NK-92 treated with Interleukin-12 subunit alpha and Interleukin-12 subunit beta, amount 100 ng/mL, for 24 hours (cell line): Measurements from ENCODE around the gene APOM.

Source experiments
- DNase-seq: peaks from one replicate; lab custom pipeline; 2025; lab: John Stamatoyannopoulos, UW

Gene APOM

DNA sequence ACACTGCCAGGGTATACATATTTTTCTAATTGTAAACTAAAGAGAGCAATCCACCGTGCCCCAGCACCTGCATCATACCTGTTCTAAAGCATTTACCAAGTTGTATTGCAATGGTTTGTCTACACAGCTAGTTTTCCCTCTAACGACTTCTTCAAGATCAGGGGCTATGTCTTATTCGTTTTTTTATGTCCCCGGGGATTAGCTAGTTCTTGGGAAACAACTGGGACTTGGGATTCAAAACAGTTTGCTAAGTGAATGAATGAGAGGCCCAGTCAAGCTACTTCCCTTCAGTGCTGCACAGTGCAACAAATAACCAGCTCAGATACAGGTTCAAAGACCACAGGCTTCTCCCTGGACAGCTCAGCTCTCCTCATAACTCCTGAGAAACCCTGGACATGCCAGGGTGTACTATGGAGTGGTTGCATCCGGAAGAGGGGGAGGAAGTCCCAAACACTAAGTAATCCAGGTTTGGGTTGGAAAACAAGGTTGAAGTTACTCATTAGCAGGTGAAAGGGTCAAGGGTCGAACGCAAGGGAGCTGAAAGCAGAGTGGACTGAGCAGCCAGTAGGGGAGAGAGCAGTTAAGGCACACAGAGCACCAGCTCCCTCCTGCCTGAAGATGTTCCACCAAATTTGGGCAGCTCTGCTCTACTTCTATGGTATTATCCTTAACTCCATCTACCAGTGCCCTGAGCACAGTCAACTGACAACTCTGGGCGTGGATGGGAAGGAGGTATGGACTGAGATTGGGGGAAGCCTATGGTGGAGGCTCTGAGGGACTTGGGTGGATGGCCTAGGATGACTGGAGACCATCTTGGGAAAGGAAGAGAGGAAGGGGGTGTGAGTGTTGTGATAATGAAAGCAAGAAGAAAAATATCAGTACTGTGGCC lies at the start of gene APOM:
TSS of gene APOM (plus strand) at position 546 of the 889 bp plus-strand sequence. CDS start at position 619, 73 bp downstream.
- DNase-seq, result no peak

DNA sequence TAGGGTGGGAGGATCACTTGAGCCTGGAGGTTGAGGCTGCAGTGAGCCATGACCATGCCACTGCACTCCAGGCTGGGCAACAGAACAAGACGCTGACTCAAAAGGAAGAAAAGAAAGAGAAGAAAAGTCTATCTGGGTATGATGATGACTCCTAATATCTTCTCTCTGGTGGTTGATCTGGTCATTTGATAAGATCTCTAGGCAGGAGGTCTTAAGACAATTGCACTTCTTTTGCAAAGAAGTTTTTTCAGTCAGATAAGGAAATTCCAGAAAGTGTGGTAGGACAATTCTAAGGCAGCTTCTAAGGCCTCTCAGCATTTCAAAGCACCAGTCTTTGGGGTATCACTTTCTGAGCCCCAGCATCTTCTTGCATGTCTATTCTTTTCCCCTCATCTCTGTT lies 48.4 kb upstream of the APOM start:
- DNase-seq, result no peak

DNA sequence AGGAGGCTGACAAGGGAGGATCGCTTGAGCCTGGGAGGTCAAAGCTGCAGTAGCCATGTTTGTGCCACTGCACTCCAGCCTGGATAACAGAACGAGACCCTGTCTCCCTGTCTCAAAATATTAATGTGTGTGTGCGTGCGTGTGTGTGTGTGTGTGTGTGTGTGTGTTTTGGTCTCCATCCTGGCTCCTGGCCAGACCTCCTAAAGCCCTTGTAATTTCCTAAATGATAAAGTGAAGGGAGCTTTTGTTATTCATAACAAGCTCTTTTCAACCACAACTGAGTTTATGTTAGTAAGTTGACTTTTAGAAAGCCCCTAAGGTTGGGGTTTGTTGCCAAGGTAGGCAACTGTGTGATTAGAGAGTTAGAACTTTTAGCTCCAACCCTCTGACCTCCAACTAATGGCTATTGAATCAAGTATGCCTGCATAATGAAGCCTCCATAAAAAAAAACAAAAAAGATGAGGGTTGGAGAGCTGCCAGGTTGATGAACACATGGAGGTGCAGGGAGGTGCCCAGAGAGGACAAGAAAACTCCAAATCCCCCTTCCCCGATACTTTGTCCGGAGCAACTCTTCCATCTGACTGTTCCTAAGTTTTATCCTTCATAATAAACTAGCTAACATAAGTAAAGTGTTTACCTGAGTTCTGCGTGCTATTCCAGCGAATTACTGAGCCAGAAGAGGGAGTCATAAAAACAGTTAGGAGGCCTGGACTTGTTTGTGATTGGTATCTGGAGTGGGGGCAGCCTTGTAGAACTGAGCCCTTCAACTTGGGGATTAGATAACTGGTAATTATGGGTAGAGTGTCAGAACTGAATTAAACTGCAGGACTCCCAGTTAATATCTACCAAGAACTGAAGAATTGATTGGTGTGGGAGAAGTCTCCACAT lies 45.9 kb upstream of the APOM start:
- no peak for DNase-seq

DNA sequence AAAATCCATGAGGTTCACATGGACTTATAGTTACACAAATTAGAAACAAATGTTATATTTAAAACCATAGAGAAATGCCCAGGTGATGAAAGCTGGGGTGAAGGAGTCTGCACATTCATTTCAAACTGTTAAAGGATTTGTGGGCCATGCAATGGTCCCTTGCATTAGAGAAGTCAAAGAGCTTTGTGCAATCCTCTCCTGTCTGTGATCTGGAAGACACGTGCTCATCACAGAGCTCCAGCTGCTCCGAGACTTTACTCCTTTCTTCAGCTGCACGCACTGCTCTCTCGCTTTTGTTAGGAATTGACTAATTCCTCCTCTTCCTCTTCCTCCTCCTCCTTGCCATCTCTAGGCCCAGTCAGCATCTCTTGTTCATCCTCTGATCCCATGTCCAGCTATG lies 44.7 kb upstream of the APOM start:
- DNase-seq, result no peak

DNA sequence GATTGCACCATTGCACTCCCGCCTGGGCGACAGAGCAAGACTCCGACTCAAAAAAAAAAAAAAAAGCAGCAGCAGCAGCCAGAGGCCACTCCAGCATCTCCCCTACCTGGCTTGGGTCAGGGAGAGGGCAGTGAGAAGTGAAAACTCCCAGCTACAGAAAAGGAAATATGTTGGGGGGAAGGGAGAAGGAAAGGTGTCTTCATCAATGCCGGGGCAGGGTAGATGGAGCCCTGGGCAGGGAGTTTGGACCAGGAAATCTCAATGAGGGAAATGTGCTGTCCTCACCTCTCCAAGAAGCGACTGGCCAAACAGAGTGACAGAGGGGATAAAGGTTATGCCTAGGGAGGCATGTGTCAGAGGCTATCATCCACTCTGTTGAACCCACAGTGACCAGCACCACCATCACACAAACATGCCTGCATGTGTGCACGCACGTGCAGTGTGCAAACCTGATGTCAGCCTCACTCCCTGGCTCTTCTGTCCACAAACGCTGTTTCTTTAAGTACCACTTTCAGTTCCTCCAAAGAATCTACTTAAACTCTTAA lies 41.5 kb upstream of the APOM start:
- no peak for DNase-seq

DNA sequence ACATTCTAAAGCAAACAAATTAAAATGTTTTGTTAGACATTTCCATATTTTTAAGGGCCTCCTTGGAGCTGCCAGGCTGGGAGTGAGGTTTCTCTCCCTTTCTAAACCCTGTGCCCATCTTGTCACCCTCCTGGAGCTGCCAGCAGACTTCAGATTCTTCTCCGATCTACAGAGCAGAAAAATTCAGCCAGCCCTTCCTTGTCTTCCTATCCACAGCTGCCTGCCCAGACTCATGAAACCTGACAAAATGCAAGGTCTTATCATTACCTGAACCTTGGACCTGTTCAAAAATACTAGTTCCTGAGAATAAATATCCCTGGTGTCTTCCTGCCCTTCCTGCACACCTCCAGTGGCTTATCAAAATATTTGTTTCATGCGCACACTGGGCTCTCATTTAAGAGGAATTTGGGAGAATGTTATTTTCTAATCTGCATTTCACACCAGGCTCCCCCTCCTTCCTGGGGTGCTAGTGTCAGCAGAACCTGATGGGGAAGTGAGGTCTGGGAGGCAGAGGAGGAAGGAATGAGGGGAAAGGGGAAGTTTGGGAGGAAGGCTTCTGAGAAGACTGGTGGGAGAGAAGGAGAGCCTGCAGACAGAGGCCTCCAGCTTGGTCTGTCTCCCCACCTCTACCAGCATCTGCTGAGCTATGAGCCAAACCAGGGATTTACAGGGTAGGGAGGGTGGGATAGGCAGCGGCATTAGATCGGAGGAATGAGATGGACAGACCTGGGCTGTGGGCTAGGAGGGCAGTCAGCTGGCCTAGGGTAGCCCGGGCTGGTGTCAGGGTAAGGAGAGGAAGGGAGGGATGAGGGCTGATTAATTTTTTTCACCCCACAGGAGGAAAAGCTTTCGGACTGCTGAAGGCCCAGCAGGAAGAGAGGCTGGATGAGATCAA lies 40.8 kb upstream of the APOM start, which contains the start of gene AIF1:
TSS of gene AIF1 (plus strand) at position 551 of the 895 bp plus-strand sequence. CDS start at position 647, 96 bp downstream.
- no peak for DNase-seq

DNA sequence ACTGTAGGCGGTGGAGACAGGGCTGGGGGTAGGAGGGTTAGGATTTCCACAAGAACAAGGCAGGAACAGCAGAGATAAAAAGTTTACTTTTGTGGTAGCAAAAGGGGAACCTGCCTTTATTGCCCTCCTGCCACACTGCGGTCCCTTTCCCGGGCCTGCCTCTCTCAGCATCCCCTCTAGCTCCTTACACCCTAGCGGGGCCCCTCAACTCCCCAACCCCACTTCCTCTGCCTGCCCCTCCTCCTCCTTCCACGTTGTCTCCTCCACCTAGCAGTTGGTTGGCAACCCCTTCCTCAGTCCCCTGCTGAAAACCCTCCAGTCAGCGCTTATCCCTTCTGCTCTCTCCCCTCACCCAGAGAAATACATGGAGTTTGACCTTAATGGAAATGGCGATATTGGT lies 39.9 kb upstream of the APOM start:
- DNase-seq, result no peak

DNA sequence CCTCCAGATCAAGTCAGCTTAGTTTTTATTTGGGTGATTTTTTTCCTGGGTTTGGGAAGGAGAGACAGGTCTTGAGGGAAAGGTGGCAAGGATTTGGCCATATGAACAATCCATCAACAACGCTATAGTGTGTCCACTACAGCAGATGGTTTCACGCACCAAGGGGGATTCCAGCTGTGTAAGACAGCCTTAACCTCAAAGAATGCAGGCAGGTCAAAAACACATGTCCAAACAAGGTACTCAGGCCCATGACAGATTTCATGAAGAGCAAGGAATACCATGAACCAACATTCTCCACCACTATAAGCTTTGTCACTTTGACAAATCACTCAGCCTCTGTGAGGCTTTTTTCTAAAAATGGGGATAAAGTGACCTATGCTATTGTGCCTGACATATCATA lies 38.7 kb upstream of the APOM start:
- DNase-seq, result no peak

DNA sequence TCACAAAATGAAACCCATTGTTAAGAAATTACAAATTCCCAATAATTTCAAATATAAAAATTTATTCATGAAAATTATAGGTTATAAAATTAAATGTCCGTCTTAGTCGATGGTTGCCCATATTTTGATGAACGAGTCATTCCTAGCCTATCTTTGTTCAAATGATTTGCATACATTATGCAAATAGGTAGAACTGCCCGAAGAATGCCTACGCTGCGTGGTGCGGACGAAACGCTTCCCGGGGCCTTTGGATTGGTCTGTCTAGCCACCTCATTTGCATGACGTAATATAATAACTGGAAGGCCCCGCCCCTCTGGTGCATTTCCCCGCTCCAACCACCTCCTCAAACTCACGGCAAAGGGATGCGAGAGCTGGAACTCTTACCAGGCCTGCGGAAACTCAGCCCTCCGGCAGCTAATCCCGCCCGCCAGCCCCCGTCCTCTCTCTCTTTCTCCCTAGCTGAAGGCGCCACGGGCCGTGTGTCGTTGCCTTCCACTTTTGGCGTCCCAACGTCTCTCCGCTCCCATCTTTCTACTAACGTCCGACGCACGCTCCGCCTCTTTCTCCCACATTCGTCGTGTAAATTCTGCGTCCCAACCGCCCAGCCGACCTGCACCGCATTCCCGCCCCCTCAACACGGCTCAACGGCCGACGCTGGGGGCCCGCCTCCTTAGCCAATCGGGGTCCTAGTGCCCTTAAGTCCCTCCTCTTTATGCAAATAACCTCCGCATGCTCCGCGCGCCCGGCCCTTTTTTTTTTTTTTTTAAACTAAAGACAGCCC lies 35.7 kb upstream of the APOM start:
- DNase-seq, result peak; percentile 100

DNA sequence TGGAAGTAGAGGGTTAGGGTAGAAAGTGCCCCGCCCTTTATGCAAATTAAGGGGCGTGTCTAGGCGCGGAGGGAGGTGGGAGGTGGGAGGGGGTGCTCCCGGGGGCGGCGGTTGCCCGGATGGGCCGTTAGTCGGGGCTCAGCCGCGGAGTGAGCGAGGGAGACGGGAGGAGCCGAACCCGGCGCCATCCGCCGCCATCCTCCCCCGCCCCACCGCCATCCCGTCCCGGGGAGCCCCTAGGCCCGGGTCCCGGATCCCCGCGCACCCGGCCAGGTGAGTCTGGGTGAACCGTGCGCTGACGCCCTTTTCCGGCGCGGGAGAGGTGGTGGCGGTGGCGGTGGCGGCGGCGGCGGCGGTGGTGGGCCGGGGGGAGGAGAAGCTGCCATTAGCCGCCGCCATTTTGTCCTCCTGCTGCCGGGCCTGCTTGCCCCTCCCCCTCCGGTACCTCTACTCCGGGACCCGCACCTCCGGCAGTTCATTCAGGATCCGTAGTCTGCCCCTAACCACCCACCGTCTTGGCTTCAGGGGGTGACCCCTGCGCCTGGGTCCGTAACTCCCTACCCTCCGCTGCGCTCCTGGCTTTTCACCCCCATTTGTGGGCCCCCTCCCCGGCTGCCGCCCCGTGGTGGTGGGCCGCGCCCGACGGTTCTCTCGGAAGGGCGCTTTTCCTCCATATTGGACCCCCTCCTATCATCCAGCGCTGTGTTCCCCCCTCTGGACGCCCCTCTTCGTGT lies 34.9 kb upstream of the APOM start, which contains the start of gene PRRC2A:
TSS of gene PRRC2A (plus strand) at position 130 of the 734 bp plus-strand sequence. CDS start 2,075 bp downstream, outside the sequence.
- DNase-seq, result peak; percentile 100

DNA sequence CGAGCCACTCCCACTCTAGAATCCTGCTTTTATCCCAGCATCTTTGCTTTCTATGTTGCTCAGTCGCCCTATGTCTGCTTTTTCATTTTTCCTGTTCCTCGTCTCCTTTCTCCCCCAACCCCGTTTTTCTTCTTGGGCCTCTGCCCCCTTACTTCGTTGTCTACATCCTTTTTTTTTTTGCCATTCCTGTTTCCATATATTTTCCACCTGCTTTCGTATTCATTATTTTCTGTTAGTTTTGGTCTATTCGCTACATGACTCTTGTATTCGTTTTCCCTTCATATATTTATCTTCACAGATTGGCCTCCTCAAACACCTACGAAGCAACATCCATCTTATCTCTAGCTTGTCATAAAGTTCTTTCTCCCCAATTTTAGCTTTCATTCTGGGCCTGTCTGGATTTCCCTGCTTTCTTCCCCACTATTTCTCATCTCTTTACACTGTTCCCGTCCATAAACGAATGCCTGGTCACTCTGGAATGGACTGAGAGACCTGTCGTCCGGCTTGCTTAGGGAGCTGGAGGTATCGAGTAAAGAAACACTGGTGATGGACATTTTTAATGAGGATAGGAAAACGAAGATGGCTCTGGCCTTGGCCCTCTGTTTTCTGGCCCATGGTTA lies 34.3 kb upstream of the APOM start:
- no peak for DNase-seq

DNA sequence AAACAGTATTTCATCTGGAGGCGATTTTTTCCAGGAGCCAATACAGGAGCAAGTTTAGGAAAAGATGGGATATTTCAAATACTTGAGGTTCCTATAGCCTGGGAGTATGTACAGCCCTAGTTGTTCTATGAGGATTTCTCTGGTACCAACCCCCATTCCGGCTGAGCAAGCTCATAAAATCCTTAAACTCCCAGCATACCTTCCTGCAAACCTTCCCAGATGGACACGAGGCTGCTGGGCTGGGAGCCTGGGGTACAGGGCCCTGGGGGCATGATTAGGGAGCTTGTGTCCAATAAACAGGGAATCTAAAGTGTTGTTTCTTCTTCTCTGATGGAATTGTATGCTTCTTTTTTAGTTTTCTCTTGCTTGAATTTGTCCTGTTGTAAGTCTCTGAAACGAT lies 33.7 kb upstream of the APOM start:
- no peak for DNase-seq

DNA sequence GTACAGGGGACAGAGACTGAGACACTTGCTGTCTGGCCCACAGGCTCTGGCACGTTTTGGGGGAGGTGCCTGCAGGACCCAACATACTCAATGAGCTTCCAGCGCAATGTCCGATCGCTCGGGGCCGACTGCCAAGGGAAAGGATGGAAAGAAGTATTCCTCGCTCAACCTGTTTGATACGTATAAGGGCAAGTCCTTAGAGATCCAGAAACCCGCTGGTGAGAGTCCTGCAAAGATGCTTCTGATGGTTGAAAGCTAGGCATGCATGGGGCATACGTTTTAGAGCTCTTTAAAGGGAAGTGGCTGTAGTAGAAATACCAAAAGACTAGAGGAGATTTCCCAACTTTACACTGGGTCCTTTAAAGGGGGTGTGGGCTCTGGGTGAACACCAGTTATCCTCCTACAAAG lies 33.0 kb upstream of the APOM start:
- DNase-seq, result no peak

DNA sequence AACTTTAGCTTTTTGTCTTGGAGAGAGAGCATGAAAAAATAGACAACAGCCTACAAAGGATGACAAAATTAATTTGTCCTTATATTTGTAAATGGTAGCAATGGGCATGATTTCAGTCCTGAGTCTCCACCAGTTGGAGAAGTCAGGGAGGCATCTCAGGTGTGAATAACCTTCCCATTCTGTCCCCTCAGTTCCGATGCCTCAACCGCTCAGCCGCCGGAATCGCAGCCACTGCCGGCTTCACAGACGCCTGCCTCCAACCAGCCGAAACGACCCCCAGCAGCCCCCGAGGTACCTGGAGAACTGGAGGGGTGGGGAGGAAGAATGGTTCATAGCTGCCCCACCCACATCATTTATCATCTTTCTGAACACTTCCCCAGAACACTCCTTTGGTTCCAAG lies 31.6 kb upstream of the APOM start:
- no peak for DNase-seq

DNA sequence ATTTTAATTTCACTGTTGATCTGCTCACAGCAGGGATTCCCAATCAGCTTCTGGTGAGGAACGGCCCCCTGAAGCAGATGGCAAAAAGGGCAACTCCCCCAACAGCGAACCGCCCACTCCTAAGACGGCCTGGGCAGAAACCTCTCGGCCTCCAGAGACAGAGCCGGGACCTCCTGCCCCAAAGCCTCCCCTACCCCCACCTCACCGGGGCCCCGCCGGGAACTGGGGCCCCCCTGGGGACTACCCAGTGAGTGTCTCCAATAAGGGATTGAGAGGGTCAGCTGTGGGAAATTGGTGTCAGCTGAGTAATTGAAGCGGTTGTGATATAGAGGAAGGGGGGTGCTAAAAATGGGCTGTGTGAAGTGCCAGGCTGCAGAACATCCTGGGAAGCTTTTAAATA lies 28.7 kb upstream of the APOM start:
- no peak for DNase-seq

DNA sequence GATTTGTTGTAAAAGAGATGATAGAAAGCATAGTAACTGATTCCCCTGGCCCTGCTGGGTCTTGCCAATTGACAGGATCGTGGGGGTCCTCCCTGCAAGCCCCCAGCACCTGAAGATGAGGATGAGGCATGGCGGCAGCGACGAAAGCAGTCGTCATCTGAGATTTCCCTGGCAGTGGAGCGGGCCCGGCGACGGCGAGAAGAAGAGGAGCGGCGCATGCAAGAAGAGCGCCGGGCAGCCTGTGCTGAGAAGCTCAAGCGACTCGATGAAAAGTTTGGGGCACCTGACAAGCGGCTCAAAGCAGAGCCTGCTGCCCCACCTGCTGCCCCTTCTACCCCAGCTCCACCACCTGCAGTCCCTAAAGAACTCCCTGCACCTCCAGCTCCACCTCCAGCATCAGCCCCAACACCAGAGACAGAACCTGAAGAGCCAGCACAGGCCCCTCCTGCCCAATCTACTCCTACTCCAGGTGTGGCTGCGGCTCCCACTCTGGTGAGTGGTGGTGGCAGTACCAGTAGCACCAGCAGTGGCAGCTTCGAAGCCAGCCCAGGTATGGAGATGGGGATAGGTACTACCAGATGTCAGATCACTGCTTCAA lies 27.9 kb upstream of the APOM start:
- no peak for DNase-seq

DNA sequence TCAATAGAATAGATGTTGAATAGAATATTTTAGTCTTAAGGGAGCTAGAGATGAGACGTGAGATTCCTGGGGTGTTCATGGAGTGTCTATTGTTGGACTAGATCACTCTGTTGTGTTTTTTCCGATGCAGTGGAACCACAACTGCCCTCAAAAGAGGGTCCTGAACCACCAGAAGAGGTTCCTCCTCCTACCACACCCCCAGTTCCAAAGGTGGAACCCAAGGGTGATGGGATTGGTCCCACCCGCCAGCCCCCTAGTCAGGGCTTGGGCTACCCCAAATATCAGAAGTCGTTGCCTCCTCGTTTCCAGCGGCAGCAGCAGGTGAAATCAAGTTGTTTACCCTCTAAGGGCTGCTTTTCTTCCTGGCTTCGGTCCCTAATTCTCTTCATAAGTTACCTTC lies 26.7 kb upstream of the APOM start:
- DNase-seq, result no peak

DNA sequence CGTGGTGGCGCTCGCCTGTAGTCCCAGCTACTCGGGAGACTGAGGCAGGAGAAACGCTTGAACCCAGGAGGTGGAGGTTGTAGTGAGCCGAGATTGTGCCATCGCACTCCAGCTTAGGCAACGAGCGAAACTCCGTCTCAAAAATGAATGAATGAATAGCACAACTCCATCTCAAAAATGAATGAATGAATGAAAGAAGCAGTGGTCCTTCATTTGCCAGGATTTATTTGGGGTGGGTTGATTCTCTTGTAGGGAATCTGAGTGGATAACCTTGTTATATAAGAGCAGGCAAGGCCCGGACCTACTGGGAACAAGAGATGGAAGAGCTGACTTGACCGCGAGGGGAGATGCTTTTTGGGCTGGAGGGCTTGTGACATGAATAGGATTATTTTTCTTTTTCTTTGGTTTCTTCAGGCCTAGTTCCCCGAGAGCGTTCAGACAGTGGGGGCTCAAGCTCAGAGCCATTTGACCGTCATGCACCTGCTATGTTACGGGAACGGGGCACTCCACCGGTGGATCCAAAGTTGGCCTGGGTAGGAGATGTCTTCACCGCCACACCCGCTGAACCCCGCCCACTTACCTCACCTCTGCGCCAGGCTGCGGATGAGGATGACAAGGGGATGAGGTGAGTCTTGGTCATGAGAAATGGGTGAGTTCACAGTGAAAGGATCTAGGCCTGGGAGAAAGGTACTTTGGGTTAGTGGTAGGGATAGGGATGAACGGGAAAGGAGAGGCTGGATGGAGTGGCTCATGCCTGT lies 25.3 kb upstream of the APOM start:
- no peak for DNase-seq
